Measurements from ENCODE around the gene PPM1H.
"Not testable (repeated sequence)": the region's sequence is repeated elsewhere in the genome, so short reads cannot be mapped to it uniquely, and the experiment has no call there.

Gene PPM1H

DNA sequence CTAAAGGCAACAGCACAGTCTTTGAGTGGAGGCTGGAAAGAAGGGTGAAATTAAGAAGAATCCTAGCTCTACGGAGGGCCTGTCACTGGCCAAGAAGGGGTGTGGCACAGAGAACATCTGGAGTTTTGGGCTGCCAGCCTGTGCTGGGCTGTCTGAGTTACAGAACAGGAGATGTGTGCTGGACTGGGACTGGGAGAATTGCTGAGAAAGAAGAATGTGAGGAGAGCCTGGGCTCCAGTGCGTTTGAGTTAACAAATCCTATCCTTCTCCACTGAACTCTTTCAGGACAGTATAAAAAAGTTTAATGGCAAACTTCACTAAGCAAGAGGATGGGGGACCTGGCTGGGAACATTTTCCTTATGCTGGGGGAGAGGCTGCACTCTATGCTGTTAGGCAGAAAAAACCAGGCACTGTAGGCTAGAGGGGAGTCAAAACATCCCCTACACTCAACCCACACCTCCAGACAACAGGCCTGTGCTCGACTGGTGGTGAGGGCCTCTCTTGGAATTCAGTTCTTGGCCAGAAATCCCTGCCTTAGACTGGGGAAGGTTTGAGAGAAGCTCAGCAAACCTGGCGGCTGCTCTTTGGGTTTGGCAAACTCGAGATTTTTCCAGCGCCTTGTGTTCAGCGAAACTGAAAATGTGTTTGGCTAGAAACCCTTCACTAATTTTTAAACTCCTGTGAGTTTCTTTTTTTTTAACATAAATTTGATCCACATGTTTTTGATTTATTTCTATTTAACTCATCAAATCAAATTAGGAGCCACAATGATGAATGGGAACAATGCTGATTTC lies 251.0 kb downstream of the PPM1H start:
- no peak for DNase-seq (ENCODE audit: low spot score)

DNA sequence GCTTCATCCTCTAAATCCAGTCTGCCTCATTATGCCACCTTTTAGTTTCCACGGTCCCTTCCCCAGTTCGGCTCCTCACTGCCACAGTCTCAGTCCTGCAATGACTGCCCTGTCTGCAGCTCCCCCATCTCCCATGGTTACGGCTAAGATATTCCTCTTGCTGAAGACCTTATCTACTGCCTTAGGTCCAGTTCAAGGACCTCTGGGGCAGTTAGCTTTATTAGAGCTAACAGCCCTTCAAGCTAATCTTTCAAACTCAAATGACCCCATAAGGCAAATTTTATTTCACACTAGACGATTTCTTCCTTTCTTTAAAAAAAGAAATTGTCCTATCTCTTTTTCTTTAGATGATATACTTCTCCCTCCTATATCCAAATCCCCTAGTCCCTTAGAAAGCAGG lies 253.6 kb downstream of the PPM1H start:
- DNase-seq (ENCODE audit: low spot score): no peak

DNA sequence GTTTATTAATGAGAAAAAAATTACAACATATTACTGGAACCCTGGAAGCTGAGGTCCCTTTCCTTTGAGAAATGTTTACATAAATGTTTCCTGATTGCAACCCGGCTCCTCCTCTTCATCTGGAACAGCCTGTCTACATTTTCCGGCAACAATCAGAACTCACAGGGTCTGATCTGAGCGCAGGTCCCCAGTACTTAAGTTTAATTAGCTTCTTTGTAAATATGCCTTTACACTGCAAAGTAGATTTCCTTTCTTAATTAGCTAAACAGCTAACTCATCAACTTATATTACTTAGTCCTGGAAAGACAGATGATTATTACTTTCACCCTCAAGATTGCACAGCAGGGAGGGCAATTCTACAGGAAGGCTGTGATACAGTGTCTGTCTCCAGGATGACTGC lies 255.3 kb downstream of the PPM1H start:
- DNase-seq (ENCODE audit: low spot score): no peak

DNA sequence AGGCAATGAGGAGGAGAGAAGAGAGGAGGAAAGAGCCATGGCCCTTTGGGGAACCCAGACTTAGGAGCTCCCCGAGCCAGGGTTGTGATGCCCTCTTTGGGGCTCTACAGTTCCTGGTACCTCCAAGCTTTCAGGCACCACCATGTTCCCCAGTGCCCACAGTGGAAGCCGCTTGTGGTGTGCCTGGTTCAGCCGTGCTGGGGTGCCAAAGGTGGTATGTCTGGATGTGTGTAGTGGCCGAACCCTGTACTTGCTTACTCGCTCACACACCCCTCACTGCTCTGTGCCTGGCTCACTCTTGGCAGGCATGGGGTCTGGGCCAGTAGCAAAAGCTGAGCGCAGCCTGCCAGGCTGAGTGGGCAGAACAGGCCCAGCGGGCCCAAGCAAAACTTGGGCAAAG lies 257.6 kb downstream of the PPM1H start:
- no peak for DNase-seq (ENCODE audit: low spot score)

DNA sequence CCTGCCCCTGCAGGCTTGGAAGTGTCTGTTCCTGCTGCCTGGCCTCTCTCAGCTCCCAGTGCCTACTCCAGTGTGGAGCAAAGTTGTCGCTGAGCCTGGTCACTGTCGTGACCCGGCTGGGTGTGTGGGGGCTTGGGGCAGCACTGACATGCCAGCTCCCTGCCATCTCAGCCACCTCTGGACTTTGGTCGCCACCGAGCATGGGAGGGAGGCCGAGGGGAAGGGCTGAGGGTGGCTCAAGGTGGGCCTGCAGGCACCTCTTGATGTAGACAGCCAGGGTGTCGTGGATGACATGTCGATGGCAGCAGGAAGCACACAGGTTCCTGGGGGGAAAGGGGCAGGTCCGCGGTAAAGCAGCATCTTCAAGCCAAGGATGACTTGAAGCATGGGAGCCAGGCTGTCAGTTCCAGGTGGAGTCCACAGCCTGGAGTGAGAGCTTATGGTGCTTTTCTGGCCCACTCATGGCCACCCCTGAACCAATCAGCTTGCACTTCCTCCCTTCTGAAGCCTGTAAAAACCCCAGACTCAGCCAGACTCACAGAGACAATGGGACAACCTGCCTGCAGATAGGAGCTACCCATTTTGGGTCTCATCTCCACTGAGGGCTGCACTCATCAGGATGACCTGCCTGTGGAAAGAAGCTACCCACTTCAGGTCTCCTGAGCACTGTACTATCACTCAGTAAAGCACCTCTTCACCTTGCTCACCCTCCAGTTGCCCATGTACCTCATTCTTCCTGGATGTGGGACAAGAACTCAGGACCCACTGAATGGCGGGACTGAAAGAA lies 258.2 kb downstream of the PPM1H start:
- DNase-seq (ENCODE audit: low spot score): no peak

DNA sequence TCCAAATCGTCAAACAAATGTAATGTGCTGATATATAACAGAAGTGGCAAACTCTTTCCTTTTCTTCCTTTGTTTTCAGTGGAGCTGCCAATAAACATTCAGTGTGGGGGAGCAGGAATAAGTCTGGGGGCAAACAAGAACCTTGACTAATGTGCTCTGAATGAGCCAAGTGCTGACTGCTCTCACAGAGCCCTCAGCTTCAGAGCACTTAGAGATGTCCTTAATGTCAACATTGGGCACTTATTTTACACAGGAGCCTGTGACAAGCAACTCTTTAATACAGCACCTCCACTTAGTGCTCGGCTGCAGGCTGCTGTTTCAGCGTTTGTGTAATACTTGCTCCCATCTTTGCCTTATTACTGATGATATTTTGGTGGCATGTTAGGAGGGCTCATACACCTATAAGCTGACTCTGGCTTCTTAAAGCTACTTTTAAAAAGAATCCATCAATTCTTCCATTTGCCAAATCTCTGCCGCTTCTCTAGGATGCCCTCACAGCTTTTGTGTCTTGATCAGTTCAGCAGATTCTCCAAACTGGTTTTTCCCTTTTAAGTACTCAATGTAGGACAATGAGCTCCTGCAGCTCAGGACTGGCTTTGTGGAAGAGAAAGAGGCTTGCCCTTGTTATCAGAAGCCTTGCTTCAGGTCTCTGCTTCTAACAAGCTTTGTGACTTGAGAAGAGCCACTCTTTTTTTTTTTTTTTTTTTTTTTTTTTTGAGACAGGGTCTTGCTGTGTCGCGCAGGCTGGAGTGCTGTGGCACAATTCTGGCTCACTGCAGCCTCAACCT lies 261.7 kb downstream of the PPM1H start:
- no peak for DNase-seq (ENCODE audit: low spot score)

DNA sequence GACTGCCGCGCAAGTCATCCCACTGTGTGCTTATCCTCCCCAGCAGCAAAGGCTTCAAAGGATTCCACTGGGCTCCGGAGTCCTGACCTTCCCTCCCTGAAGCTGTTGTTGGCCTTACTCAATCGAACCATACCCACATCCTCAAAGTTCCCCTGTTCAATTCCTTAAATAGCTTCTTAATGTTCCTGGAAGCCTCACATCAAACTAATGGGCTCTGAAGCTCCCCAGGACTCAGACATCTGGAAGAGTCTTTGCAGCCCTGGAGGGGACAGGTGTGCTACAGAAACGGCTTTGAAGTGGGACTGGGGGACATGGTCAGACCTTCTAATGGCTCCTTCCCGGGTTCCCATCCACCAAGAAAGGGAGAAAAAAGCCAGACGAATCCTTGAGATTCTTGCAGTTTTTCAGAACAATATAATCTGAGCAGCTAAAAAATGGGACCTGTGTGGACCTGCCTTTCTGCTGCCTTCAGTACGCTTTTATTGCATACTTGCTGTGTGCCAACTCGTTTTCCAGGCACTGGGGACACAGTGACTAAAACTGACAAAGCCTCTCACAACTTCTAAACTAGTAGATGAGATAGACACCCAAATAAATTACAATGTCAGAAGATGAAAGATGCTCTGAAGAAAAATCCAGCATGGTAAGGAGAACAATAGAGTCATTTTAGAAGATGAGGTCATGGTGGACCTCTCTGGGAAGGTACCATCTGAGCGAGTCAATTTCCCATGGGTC lies 263.8 kb downstream of the PPM1H start:
- no peak for DNase-seq (ENCODE audit: low spot score)

DNA sequence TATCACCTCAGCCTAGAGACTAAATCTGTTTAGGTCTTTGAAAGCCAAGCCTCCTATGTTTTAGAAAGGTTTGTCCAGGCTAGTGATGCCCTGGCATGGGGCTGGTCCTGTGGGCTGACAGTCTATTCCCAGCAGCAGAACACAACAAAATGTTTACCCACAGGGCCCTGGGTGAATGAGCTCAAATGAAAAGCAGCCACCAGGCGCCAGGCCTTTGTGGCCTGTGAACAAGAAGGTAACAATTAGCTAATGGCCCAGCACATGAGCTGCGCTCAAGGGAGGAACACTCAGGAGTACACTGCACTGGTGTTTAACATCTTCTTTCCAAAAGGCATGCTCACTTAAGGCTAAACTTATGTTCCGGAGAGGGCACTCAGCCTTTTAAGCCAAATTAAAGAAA lies 266.2 kb downstream of the PPM1H start:
- DNase-seq (ENCODE audit: low spot score): no peak

DNA sequence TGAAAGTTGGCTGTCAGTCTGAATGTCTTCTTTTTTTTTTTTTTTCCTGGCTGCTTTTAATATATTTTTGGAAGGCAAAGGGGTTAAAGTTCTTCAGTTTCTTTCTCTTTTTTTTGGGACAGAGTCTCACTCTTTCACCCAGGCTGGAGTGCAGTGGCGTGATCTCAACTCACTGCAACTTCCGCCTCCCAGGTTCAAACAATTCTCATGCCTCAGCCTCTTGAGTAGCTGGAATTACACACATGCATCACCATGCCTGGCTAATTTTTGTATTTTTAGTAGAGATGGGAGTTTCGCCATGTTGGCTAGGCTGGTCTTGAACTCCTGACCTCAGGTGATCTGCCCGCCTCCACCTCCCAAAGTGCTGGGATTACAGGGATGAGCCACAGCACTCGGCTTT lies 270.0 kb downstream of the PPM1H start:
- not testable (repeated sequence) for DNase-seq (ENCODE audit: low spot score)

DNA sequence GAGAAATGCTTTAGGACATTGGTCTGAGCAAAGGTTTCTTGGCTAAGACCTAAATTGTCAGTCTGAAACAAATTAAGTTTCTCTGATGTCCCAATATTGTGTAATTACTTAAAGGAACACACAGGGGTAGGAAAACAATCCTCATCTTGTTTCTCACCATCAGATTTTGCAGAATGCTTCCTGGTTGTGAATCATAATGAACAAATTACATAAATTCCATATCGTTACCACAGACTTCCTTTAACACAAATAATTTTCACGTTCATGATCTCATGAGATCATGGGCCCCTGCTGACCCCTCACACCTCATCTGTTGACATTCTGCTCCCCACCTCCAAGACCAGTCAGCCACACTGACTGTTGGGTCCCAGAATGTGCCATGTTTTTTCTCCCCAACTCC lies 274.2 kb downstream of the PPM1H start:
- no peak for DNase-seq (ENCODE audit: low spot score)

DNA sequence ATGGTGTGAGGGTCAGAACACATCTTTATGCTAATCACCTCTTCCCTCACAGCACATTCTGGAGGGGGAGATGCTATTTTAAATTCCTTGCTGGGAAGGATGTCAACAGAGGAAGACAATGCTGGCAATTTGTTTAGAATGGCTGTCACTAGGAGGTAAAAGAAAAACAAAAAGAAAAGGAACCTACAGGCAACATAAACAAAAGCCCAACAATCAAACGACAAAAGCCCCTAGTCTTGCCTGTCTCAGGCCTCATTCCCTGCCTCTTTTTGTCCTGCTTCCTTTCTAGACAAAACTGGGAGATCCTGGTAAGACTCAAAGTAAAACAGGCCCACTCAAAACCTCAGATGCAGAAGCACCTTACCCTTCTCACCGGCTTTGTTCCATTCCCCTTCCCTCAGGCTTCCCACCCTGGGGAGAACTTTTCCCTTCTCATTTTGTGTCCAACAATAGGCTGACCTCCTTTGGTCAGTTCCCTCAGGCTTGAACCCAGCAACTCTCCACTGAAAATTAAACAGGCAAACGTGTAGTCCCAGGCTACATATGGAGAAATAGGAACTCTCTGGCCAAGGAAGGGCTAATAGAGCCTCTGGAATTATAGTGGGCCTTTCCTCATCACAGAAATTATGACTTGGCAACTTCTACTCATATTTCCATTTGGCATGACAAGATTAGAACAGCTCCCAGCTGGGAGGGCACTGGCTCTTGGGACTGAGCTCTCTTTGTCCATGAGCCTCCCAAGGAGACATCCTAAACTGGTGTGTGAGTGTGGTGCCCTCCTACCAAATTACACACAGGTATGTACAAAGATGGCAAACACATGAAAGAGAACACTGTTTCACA lies 275.3 kb downstream of the PPM1H start:
- DNase-seq (ENCODE audit: low spot score): no peak

DNA sequence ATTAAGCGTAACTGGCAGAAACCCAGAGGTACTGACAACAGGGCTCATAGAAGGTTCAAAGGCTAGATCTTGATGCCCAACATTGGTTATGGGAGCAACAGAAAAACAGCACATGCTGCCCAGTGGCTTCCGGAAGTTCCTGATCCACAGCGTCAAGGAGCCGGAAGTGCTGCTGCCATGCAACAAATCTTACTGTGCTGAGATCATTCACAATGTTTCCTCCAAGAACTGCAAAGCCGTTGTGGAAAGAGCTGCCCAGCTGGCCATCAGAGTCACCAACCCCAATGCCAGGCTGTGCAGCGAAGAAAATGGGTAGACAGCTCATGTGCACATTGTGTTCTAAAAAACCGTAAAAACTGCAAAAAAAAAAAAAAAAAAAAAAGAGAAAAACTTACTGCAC lies 276.0 kb downstream of the PPM1H start:
- no peak for DNase-seq (ENCODE audit: low spot score)

DNA sequence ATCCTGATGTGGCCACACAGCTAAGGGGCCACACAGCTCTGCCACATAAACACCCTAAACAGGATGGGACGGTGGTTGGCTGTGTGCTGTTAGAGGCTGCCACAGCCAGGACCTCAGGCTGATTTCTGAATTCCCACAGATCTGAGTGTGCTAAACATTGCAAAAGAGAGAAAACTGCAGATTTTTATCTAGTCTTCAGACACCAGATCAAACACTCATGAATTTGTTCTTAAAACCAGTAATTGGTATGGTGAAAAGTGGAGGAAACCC lies 277.7 kb downstream of the PPM1H start:
- no peak for DNase-seq (ENCODE audit: low spot score)

DNA sequence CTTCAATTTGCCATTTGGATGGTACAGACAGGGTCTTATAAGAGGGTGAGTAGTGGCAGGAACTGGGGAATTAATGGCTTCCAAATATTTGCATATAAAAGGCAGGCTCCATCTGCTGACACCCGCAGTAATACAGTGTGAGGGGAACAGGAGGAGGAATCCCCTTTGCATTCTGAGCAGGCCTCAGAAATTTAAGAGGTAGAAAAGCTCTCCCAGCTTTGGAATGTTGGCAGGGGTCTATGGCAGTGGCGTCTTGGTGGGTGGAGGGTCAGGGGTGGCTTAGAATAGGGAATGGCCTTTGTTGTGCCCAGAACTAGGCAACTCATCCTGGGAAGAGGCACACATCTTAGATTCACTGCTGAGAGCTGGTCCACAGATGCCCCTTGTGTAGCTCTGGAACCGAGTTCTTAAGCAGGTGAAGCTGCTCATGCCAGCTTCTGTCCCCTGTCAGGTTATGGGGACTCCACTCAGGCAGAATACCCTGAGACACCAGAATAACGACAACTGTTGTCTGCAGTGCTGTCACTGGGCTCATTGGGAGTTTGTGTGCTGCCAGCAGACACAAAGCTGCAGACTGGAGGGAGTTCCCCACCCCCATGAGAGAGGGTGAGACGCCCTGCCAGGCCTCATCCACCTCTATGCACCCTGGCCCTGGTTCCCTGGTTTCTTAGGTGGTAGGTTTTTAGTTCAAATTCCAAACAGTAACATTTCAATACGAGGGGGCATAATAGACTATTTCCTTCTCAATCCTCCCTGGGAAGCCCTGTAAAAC lies 278.2 kb downstream of the PPM1H start:
- no peak for DNase-seq (ENCODE audit: low spot score)

DNA sequence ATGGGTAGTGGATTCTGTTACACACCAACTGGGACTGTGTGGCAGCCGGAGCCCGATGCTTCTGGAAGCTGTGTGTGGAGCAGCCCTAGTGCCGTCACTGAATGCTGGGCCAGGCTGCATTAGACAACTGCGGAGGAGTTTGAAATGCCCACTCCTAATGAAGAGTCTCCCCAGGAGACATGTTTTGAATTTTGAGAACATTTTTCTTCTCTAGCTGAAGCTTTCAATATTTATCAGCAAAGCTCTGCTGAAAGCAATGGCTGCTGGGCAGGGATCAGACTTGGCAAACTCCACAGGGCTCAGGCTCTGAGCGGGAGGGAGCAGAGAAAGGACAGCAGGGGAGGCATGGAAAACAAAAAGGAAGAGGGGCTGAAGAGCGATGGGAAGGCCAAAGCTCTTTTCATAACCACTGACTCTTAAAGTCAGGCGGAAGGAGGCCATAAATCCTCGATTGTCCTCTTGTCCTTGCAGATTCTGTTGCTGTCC lies 279.2 kb downstream of the PPM1H start:
- no peak for DNase-seq (ENCODE audit: low spot score)

DNA sequence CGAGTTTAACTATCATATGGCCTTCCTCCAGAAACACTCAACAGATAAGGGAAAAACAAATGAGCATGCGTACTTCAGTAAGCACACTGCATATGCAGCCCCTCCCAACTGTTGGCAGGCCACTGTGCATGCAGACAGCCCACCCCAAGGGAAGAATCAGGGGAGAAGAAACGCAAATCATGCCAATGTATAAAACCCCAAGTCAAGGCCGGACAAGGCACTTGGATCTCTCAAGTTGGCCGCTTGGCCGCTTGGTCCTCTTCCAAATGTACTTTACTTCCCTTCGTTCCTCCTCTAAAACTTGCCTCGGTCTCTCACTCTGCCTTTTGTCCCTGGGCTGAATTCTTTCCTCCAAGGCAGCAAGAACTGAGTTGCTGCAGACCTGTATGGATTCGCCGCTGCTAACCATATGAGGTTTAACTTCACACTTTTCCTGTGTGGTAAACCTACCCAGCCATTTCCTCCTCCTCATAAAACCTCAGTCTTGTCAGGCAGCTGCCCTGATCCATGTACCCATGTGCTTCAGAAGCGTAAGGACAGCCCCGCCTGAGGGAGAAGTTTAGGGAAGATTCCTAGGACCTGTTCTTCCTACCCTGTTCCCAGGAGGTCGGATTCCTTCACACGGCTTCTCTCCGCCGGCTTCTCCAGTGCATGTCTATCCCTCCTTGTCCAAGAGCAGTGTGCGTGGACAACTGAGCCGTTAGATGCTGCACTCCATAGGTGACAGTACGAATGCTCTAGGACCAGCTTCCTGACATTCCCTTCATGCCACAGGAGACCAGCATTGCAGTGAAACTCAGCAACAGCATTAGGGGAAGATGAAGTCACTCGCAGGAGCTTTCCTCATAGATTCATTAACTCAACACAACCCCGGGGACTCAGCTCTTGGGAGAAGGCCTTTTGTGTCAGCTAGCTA lies 280.4 kb downstream of the PPM1H start:
- no peak for DNase-seq (ENCODE audit: low spot score)

DNA sequence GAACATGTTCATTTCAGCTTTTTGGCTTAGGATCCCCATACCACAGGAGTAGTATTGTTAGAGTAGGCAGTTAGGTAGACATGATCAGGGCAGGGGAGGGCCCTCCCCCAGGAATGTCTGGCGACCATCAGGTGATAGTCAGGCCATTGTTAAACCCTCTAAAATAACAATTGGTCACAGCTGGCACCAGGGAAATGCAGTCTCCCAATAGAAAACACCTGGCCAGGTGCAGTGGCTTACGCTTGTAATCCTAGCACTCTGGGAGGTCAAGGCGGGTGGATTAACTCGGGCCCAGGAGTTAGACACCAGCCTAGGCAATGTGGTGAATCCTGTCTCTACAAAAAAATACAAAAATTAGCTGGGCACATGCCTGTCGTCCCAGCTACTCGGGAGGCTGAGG lies 281.2 kb downstream of the PPM1H start:
- DNase-seq (ENCODE audit: low spot score): no peak

DNA sequence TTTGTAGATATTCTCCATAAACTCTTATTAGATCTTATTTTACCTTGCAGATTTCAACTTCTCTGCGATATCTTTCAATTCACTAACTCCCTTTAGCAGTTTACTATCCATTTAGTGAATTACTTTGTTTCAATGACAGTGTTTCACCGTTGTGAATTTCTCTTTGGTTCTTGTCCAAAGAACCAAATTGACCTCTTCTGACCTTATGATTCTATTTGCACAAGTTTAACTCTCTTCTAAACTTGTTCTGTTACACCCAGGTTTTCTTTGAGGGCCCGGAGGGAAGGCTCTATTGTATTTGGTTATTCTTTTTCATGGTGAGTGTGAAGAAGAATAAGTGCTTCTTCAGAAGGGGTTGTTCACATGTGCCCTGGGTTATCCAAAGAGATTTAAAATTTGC lies 281.6 kb downstream of the PPM1H start:
- DNase-seq (ENCODE audit: low spot score): no peak

DNA sequence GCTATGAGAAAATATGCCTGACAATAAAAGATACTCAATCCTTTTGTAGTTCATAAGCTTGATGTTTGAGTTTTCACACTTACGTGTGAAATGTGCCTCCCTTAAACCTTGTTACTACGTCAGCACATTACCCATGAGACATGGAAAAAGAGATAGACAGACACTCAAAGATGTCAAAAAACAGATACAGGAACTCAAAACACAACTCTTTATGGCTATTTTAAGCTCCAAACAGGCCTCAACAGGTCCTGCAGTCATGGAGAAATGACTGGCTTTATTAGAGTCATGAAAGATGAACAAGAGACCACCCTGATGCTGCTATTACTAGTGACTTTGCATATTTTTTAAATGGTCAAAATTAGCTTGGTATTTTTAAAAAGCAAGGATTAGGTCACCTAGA lies 283.8 kb downstream of the PPM1H start:
- no peak for DNase-seq (ENCODE audit: low spot score)
